GM21528 (cell line): ENCODE results near the gene PRR22.
A peak's percentile ranks its signal among the peaks of the same experiment; 100 is the strongest.

Experiments
- ATAC-seq: cut with Tn5 transposase; IDR thresholded peaks from one replicate; pipeline ENCODE4 v1.9.1; 2021; ENCODE audit warnings: mild to moderate bottlenecking, moderate library complexity; ENCODE audit not compliant: unreplicated experiment, low FRiP score

Gene PRR22

GRCh38 chr19:5784581-5785147 is at the start of gene PRR22:
PRR22 (minus strand) TSS chr19:5784746; CDS start chr19:5784660, 86 bp downstream.
- ATAC-seq, result no peak

- no peak for ATAC-seq
Observed at GRCh38 chr19:5832527-5833216, 48.1 kb upstream of the PRR22 start.

- no peak for ATAC-seq
Observed at GRCh38 chr19:5832061-5832460, 47.5 kb upstream of the PRR22 start.

- no peak for ATAC-seq
Observed at GRCh38 chr19:5831159-5831558, 46.6 kb upstream of the PRR22 start.

- no peak for ATAC-seq
Observed at GRCh38 chr19:5829567-5830310, 45.2 kb upstream of the PRR22 start.

GRCh38 chr19:5828661-5829566 is 44.4 kb upstream of the PRR22 start:
- ATAC-seq, result no peak

- peak; percentile 58 for ATAC-seq
Observed at GRCh38 chr19:5827891-5828660, 43.5 kb upstream of the PRR22 start.

- no peak for ATAC-seq
Observed at GRCh38 chr19:5827342-5827890, 42.9 kb upstream of the PRR22 start.

GRCh38 chr19:5826531-5827341 is 42.2 kb upstream of the PRR22 start:
- no peak for ATAC-seq

- no peak for ATAC-seq
Observed at GRCh38 chr19:5825178-5825577, 40.6 kb upstream of the PRR22 start.

GRCh38 chr19:5824751-5825150 is 40.2 kb upstream of the PRR22 start:
- ATAC-seq, result no peak

- ATAC-seq, result no peak
Observed at GRCh38 chr19:5823579-5824281, 39.2 kb upstream of the PRR22 start.

- no peak for ATAC-seq
Observed at GRCh38 chr19:5822181-5822844, 37.8 kb upstream of the PRR22 start.

GRCh38 chr19:5821521-5822180 is 37.1 kb upstream of the PRR22 start:
- ATAC-seq, result no peak

GRCh38 chr19:5820785-5821184 is 36.2 kb upstream of the PRR22 start:
- ATAC-seq, result no peak

- ATAC-seq, result no peak
Observed at GRCh38 chr19:5818594-5818993, 34.0 kb upstream of the PRR22 start.

GRCh38 chr19:5817218-5817617 is 32.7 kb upstream of the PRR22 start:
- ATAC-seq, result no peak
